Panc1 (cell line): ENCODE results near the gene OVOL2. TPM values are rescaled to one million over a fixed set of nuclear protein-coding genes. Genes with fewer than 3 reads are reported as not detected.

Experiments used
- ATAC-seq: fragments of 200-7000 bp; cut with Tn5 transposase; 2 replicates; pipeline ENCODE4 v1.9.1; 2020; ENCODE audit warnings: mild to moderate bottlenecking, moderate library complexity
- BruUV-seq: library from RNA; stranded (reverse); fragments of 400-500 nt; replicated peaks from 2 replicates; lab custom pipeline; 2021; lab: Mats Ljungman, UMichigan
- CTCF ChIA-PET: fragments of 300-600 bp; sonication (Branson Sonifier 250); formaldehyde crosslinking; loops from one replicate; lab custom pipeline; 2022; ENCODE audit warnings: antibody characterized with exemption; lab: Charles Lee
- POLR2A ChIA-PET: fragments of 300-600 bp; sonication (Branson Sonifier 250); formaldehyde crosslinking; loops from one replicate; lab custom pipeline; 2022; ENCODE audit warnings: antibody characterized with exemption; lab: Charles Lee
- DNase-seq: peaks from one replicate; pipeline ENCODE4 v3.0.0-alpha.2; 2010; ENCODE audit warnings: low read depth, low spot score
- H3K27ac ChIP-seq: 2 replicates; pipeline ENCODE4 v1.5.1; 2011; ENCODE audit warnings: mild to moderate bottlenecking, low read length, inconsistent platforms
- H3K27me3 ChIP-seq: fragments of 200-500 bp; sonication (Bioruptor generic); 2 replicates; pipeline ENCODE4 v1.6.0; 2014; ENCODE audit warnings: low read length, inconsistent platforms; ENCODE audit not compliant: control insufficient read depth, insufficient read depth
- H3K36me3 ChIP-seq: fragments of 200-500 bp; sonication (Bioruptor generic); 2 replicates; pipeline ENCODE4 v1.5.1; 2014; ENCODE audit warnings: inconsistent platforms, mild to moderate bottlenecking, low read length, moderate library complexity; ENCODE audit not compliant: control insufficient read depth, insufficient read depth
- H3K4me1 ChIP-seq: 2 replicates; pipeline ENCODE4 v1.5.1; 2011; ENCODE audit warnings: inconsistent platforms, mild to moderate bottlenecking, low read length, moderate library complexity; ENCODE audit not compliant: control insufficient read depth, insufficient read depth
- H3K4me3 ChIP-seq, 2 experiments: 2 replicates each; pipeline ENCODE4 v1.5.1; 2011 to 2012; ENCODE audit warnings: low read depth in 2 of 2, low read length in 2 of 2, mild to moderate bottlenecking in 2 of 2, inconsistent platforms in 1 of 2, moderate library complexity in 1 of 2
- H3K9me3 ChIP-seq: fragments of 200-500 bp; sonication (Bioruptor generic); 2 replicates; pipeline ENCODE4 v1.5.1; 2014; ENCODE audit warnings: low read depth, mild to moderate bottlenecking, inconsistent platforms, low read length, moderate library complexity; ENCODE audit not compliant: control insufficient read depth, insufficient read depth
- POLR2AphosphoS5 ChIP-seq: IDR thresholded peaks from 2 replicates; pipeline ENCODE4 v1.6.1; 2012; ENCODE audit warnings: mild to moderate bottlenecking, low read depth, low read length, moderate library complexity
- SIN3A ChIP-seq: IDR thresholded peaks from 2 replicates; pipeline ENCODE4 v1.6.1; 2012; ENCODE audit warnings: low read depth, mild to moderate bottlenecking, low read length, moderate library complexity, borderline replicate concordance; ENCODE audit not compliant: insufficient read depth
- TCF7L2 ChIP-seq: IDR thresholded peaks from 2 replicates; pipeline ENCODE4 v1.6.1; 2011; ENCODE audit warnings: mild to moderate bottlenecking, low read depth, low read length, inconsistent platforms
- in situ Hi-C: cut with HindIII; loops from 2 replicates; pipeline ENCODE4 v1.10.0; 2016; ENCODE audit warnings: low sequenced_read_pairs, low pct_unique_long_range_greater_than_20kb
- intact Hi-C: fragments of 100-400 bp; cut with micrococcal nuclease; formaldehyde crosslinking; loops from one replicate; pipeline ENCODE4 v1.10.0; 2022; ENCODE audit not compliant: unreplicated experiment
- total RNA-seq: library from RNA; stranded (reverse); gene quantifications from one replicate; pipeline ENCODE4 v1.2.1, GENCODE V29; 2021; ENCODE audit not compliant: unreplicated experiment
- TF ChIP-seq, protein P1 (sequence below): fragments of 450-650 bp; IDR thresholded peaks from 2 replicates; pipeline ENCODE4 v1.5.1; 2017; ENCODE audit warnings: mild to moderate bottlenecking
- TF ChIP-seq, protein P2 (sequence below), 2 experiments: IDR thresholded peaks; 2 replicates each; pipeline ENCODE4 v1.6.1; 2011 to 2012; ENCODE audit warnings: low read depth in 2 of 2, control low read depth in 1 of 2, low read length in 1 of 2, mild to moderate bottlenecking in 1 of 2, moderate library complexity in 1 of 2; ENCODE audit not compliant: insufficient read depth in 1 of 2

The OVOL2 gene
- total RNA-seq, 1 experiment from 2014 or later, result 0.77 TPM

DNA sequence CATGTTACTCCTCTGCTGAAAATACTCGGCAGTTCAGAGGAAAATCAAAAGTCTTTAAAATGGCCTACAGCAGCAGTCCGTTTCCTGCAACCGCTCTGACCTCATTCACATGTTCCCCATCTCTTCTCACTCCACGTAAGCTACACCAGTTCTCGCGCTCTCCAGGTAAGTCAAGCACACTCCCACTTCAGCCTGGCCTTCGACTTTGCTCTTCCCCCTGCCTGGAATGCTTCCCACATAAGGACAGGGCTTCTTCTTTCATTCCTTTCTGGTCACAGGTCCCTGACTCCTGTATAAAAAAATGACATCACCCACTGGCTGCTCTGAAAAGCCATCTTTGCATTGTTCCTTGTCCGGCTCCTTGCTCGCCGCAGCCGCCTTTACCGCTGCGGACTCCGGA, 46.2 kb downstream of the OVOL2 start:
- ChIA-PET POLR2A (no interaction called here), CTCF (no interaction called here)
- no peak overlapping the region for H3K4me3 ChIP-seq
- BruUV-seq, result no TSS peak
- intact Hi-C loops (no loop called here), in situ Hi-C loops (no loop called here)
- DNase-seq (no peak), ATAC-seq (no peak)
- H3K27ac ChIP-seq, result no peak overlapping the region
- no peaks in the 10 kb centered on the region for H3K4me1 ChIP-seq
- H3K27me3 ChIP-seq, result no peaks in the 10 kb centered on the region
- H3K36me3 ChIP-seq, result no peaks in the 10 kb centered on the region
- H3K9me3 ChIP-seq, result no peaks in the 10 kb centered on the region
- no peak for TF ChIP-seq SIN3A
- TF ChIP-seq, protein P1, sequence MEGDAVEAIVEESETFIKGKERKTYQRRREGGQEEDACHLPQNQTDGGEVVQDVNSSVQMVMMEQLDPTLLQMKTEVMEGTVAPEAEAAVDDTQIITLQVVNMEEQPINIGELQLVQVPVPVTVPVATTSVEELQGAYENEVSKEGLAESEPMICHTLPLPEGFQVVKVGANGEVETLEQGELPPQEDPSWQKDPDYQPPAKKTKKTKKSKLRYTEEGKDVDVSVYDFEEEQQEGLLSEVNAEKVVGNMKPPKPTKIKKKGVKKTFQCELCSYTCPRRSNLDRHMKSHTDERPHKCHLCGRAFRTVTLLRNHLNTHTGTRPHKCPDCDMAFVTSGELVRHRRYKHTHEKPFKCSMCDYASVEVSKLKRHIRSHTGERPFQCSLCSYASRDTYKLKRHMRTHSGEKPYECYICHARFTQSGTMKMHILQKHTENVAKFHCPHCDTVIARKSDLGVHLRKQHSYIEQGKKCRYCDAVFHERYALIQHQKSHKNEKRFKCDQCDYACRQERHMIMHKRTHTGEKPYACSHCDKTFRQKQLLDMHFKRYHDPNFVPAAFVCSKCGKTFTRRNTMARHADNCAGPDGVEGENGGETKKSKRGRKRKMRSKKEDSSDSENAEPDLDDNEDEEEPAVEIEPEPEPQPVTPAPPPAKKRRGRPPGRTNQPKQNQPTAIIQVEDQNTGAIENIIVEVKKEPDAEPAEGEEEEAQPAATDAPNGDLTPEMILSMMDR, result no peak
- TF ChIP-seq, protein P2, sequence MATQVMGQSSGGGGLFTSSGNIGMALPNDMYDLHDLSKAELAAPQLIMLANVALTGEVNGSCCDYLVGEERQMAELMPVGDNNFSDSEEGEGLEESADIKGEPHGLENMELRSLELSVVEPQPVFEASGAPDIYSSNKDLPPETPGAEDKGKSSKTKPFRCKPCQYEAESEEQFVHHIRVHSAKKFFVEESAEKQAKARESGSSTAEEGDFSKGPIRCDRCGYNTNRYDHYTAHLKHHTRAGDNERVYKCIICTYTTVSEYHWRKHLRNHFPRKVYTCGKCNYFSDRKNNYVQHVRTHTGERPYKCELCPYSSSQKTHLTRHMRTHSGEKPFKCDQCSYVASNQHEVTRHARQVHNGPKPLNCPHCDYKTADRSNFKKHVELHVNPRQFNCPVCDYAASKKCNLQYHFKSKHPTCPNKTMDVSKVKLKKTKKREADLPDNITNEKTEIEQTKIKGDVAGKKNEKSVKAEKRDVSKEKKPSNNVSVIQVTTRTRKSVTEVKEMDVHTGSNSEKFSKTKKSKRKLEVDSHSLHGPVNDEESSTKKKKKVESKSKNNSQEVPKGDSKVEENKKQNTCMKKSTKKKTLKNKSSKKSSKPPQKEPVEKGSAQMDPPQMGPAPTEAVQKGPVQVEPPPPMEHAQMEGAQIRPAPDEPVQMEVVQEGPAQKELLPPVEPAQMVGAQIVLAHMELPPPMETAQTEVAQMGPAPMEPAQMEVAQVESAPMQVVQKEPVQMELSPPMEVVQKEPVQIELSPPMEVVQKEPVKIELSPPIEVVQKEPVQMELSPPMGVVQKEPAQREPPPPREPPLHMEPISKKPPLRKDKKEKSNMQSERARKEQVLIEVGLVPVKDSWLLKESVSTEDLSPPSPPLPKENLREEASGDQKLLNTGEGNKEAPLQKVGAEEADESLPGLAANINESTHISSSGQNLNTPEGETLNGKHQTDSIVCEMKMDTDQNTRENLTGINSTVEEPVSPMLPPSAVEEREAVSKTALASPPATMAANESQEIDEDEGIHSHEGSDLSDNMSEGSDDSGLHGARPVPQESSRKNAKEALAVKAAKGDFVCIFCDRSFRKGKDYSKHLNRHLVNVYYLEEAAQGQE (IDR thresholded peaks at IDR 0.05; ENCODE audit: insufficient read depth in 1 of 2, low read depth in 2 of 2, low read length in 1 of 2), result no peak
- no peak for TF ChIP-seq TCF7L2
- TF ChIP-seq POLR2AphosphoS5, result no peak

GRCh38 chr20:18009116-18009515, 48.6 kb downstream of the OVOL2 start:
- Histone ChIP-seq H3K27ac (no peak overlapping the region), H3K36me3 (no peaks in the 10 kb centered on the region), H3K27me3 (no peaks in the 10 kb centered on the region), H3K9me3 (no peaks in the 10 kb centered on the region), H3K4me3 (no peak overlapping the region), H3K4me1 (no peaks in the 10 kb centered on the region)
- ChIA-PET POLR2A (interaction anchor here (0.7 kb wide), 1 partner anchor 15 kb away, joined by 5 read pairs; no protein-coding TSS in a partner anchor), CTCF (no interaction called here)
- no peak for ATAC-seq
- TF ChIP-seq POLR2AphosphoS5 (no peak), SIN3A (no peak), TCF7L2 (no peak)
- TF ChIP-seq, protein P1, result no peak
- TF ChIP-seq, protein P2 (IDR thresholded peaks at IDR 0.05; ENCODE audit: insufficient read depth in 1 of 2, low read depth in 2 of 2, low read length in 1 of 2), result no peak
- DNase-seq, result no peak
- intact Hi-C loops (no loop called here), in situ Hi-C loops (no loop called here)
- BruUV-seq, result no TSS peak
